Measurements from ENCODE around the gene SSC4D. TPM values are rescaled to one million over a fixed set of nuclear protein-coding genes. Genes with fewer than 3 reads are reported as not detected.

Gene SSC4D
- total RNA-seq, 4 donors from 2014 or later = 0.41 TPM; not detected in 3

- H3K27me3 ChIP-seq = no peaks in the 10 kb centered on the region
- no peak for DNase-seq
- peak overlapping the region; percentile 99 to 100 (median 100) for H3K27ac ChIP-seq
- in situ Hi-C loops (cut with MboI; ENCODE audit: low pct_ligation_motif_present in 1 of 4, low pct_unique_long_range_greater_than_20kb in 1 of 4, low sequenced_read_pairs in 3 of 4) = no loop called here
- intact Hi-C loops (cut with DNase I; ENCODE audit: low total_unique reads) = loop anchor here (5.0 kb wide), 1 partner anchor 40 kb away; no protein-coding TSS in a partner anchor
- peak in 1 of 3 donors; percentile 4 for TF ChIP-seq POLR2AphosphoS5 (IDR thresholded peaks at IDR 0.05)
- no peak for TF ChIP-seq POLR2A (IDR thresholded peaks at IDR 0.05)
- peaks cover 10 to 48% (median 31%) of the 10 kb centered on the region in 4 donors for H3K4me1 ChIP-seq
- no peaks in the 10 kb centered on the region for H3K9me3 ChIP-seq
- H3K36me3 ChIP-seq = no peaks in the 10 kb centered on the region
- 0 to 2% methylated on average over 10 of the region's 10 CpGs for WGBS, 2 donors (ENCODE audit: low coverage in 1 of 2)
- H3K4me3 ChIP-seq = peak overlapping the region; percentile 83 to 99 (median 96)
These were observed 52.0 kb downstream of the SSC4D start for GRCh38 chr7:76357475-76358010.

- in situ Hi-C loops (cut with MboI; ENCODE audit: low pct_ligation_motif_present in 1 of 4, low pct_unique_long_range_greater_than_20kb in 1 of 4, low sequenced_read_pairs in 3 of 4) (no loop called here), intact Hi-C loops (cut with DNase I; ENCODE audit: low total_unique reads) (loop anchor here (5.0 kb wide), 1 partner anchor 40 kb away; no protein-coding TSS in a partner anchor)
- TF ChIP-seq POLR2A (IDR thresholded peaks at IDR 0.05) = no peak
- TF ChIP-seq EP300 (IDR thresholded peaks at IDR 0.05; ENCODE audit: low read depth) = no peak
- TF ChIP-seq POLR2AphosphoS5 (IDR thresholded peaks at IDR 0.05) = no peak
- peak in 4 of 5 experiments; percentile 7 to 51 (median 27) for TF ChIP-seq CTCF (IDR thresholded peaks at IDR 0.05)
- H3K9me3 ChIP-seq = no peaks in the 10 kb centered on the region
- H3K36me3 ChIP-seq = no peaks in the 10 kb centered on the region
- peak overlapping the region; percentile 99 to 100 (median 100) for H3K27ac ChIP-seq
- peak; percentile 35 for DNase-seq
- WGBS, 2 donors (ENCODE audit: low coverage in 1 of 2) = 43 to 47% methylated on average over 4 to 6 of the region's 6 CpGs
- H3K27me3 ChIP-seq = no peaks in the 10 kb centered on the region
- peak overlapping the region in 3 of 4 donors; percentile 94 to 99 (median 97) for H3K4me3 ChIP-seq
- peaks cover 10 to 54% (median 37%) of the 10 kb centered on the region in 4 donors for H3K4me1 ChIP-seq
These were observed 52.7 kb downstream of the SSC4D start for GRCh38 chr7:76356823-76357222.

GRCh38 chr7:76356115-76356514, 53.4 kb downstream of the SSC4D start:
- TF ChIP-seq EP300 (IDR thresholded peaks at IDR 0.05; ENCODE audit: low read depth) (no peak), POLR2AphosphoS5 (IDR thresholded peaks at IDR 0.05) (no peak), CTCF (IDR thresholded peaks at IDR 0.05) (no peak), POLR2A (IDR thresholded peaks at IDR 0.05) (no peak)
- no peak overlapping the region for H3K4me3 ChIP-seq
- H3K27ac ChIP-seq = peak overlapping the region in 2 of 4 donors; percentile 99 to 100
- 77 to 92% methylated on average over 4 of the region's 4 CpGs for WGBS, 2 donors (ENCODE audit: low coverage in 1 of 2)
- no peaks in the 10 kb centered on the region for H3K36me3 ChIP-seq
- in situ Hi-C loops (cut with MboI; ENCODE audit: low pct_ligation_motif_present in 1 of 4, low pct_unique_long_range_greater_than_20kb in 1 of 4, low sequenced_read_pairs in 3 of 4) = no loop called here
- no peak for DNase-seq
- H3K4me1 ChIP-seq = peaks cover 10 to 54% (median 38%) of the 10 kb centered on the region in 4 donors
- intact Hi-C loops (cut with DNase I; ENCODE audit: low total_unique reads) = loop anchor here (5.0 kb wide), 1 partner anchor 39 kb away; no protein-coding TSS in a partner anchor
- H3K27me3 ChIP-seq = no peaks in the 10 kb centered on the region
- no peaks in the 10 kb centered on the region for H3K9me3 ChIP-seq

- no peak overlapping the region for H3K27ac ChIP-seq
- H3K4me3 ChIP-seq = no peak overlapping the region
- 81 to 92% methylated on average over 9 of the region's 9 CpGs for WGBS, 2 donors (ENCODE audit: low coverage in 1 of 2)
- no peaks in the 10 kb centered on the region for H3K36me3 ChIP-seq
- in situ Hi-C loops (cut with MboI; ENCODE audit: low pct_ligation_motif_present in 1 of 4, low pct_unique_long_range_greater_than_20kb in 1 of 4, low sequenced_read_pairs in 3 of 4) = no loop called here
- intact Hi-C loops (cut with DNase I; ENCODE audit: low total_unique reads) = loop anchor here (5.0 kb wide), 1 partner anchor 38 kb away; no protein-coding TSS in a partner anchor
- TF ChIP-seq EP300 (IDR thresholded peaks at IDR 0.05; ENCODE audit: low read depth) = no peak
- H3K4me1 ChIP-seq = peaks cover 11 to 57% (median 38%) of the 10 kb centered on the region in 4 donors
- no peak for DNase-seq
- H3K27me3 ChIP-seq = no peaks in the 10 kb centered on the region
- no peaks in the 10 kb centered on the region for H3K9me3 ChIP-seq
These were observed 54.3 kb downstream of the SSC4D start for GRCh38 chr7:76354981-76355730.

- no peaks in the 10 kb centered on the region for H3K27me3 ChIP-seq
- in situ Hi-C loops (cut with MboI; ENCODE audit: low pct_ligation_motif_present in 1 of 4, low pct_unique_long_range_greater_than_20kb in 1 of 4, low sequenced_read_pairs in 3 of 4) = no loop called here
- no peaks in the 10 kb centered on the region for H3K9me3 ChIP-seq
- no peak overlapping the region for H3K27ac ChIP-seq
- no peak for TF ChIP-seq EP300 (IDR thresholded peaks at IDR 0.05; ENCODE audit: low read depth)
- no peak for DNase-seq
- peaks cover 14 to 56% (median 35%) of the 10 kb centered on the region in 4 donors for H3K4me1 ChIP-seq
- 78 to 80% methylated on average over 1 to 4 of the region's 4 CpGs for WGBS, 2 donors (ENCODE audit: low coverage in 1 of 2)
- intact Hi-C loops (cut with DNase I; ENCODE audit: low total_unique reads) = no loop called here
- H3K4me3 ChIP-seq = no peak overlapping the region
- H3K36me3 ChIP-seq = no peaks in the 10 kb centered on the region
These were observed 55.0 kb downstream of the SSC4D start for GRCh38 chr7:76354516-76354915.

All from transverse colon (tissue), 4 donors.